ENCODE measurements around the gene ANKRD63. TPM values are rescaled to one million over a fixed set of nuclear protein-coding genes. Genes with fewer than 3 reads are reported as not detected.

ANKRD63 gene
- total RNA-seq, 1 donor from 2014 or later: not detected

DNA sequence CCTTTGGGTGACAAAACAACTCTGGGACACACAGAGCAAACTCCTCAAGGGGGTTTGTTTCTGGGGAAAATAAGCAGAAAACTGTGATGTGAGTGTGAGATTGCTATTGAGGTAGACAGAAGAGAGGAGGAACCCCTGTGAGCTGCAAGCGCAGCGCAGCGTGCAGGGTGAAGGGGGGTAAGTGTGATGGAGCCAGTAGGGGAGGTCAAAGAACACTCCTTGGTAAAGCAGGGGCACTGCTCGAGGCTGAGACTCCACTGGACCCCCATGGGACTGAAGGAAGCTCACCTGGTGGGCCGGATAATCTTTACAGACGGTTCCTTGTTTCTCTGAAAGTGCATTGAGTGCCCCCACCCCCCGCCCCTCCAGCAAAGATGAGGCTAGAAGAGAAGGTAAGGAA, 48.2 kb upstream of the ANKRD63 start:
- Histone ChIP-seq H3K4me3 (no peak overlapping the region), H3K79me2 (ENCODE audit: low read depth) (no peaks in the 10 kb centered on the region), H3K27ac (no peak overlapping the region), H3F3A (ENCODE audit: low read depth) (peaks cover 25% of the 10 kb centered on the region), H4K20me1 (ENCODE audit: low read depth) (peaks cover 26% of the 10 kb centered on the region), H3K4me1 (peaks cover 26% of the 10 kb centered on the region), H3K36me3 (no peaks in the 10 kb centered on the region), H3K27me3 (peaks cover 38% of the 10 kb centered on the region), H2AFZ (replicated peaks) (no peak overlapping the region), H3K9me3 (ENCODE audit: low read depth) (no peaks in the 10 kb centered on the region), H3K4me2 (no peak overlapping the region), H3K9ac (no peak overlapping the region)
- TF ChIP-seq EZH2 (IDR thresholded peaks at IDR 0.05) (no peak), EZH2phosphoT487 (IDR thresholded peaks at IDR 0.05) (no peak)
- TF ChIP-seq, protein P1, sequence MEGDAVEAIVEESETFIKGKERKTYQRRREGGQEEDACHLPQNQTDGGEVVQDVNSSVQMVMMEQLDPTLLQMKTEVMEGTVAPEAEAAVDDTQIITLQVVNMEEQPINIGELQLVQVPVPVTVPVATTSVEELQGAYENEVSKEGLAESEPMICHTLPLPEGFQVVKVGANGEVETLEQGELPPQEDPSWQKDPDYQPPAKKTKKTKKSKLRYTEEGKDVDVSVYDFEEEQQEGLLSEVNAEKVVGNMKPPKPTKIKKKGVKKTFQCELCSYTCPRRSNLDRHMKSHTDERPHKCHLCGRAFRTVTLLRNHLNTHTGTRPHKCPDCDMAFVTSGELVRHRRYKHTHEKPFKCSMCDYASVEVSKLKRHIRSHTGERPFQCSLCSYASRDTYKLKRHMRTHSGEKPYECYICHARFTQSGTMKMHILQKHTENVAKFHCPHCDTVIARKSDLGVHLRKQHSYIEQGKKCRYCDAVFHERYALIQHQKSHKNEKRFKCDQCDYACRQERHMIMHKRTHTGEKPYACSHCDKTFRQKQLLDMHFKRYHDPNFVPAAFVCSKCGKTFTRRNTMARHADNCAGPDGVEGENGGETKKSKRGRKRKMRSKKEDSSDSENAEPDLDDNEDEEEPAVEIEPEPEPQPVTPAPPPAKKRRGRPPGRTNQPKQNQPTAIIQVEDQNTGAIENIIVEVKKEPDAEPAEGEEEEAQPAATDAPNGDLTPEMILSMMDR (IDR thresholded peaks at IDR 0.05): no peak
- no peak overlapping the region for H3K4me3 Mint-ChIP-seq
- peaks cover 2% of the 10 kb centered on the region for H3K27me3 Mint-ChIP-seq (ENCODE audit: insufficient read depth, low read depth)
- peaks cover under 1% of the 10 kb centered on the region for H3K36me3 Mint-ChIP-seq
- H3K4me1 Mint-ChIP-seq: peaks cover 58% of the 10 kb centered on the region
- H3K27ac Mint-ChIP-seq: no peak overlapping the region
- no peak for DNase-seq (ENCODE audit: low spot score)
- no peaks in the 10 kb centered on the region for H3K9me3 Mint-ChIP-seq

GRCh38 chr15:40330368-40330836, 47.5 kb upstream of the ANKRD63 start:
- Histone ChIP-seq H3K9ac (no peak overlapping the region), H3K36me3 (no peaks in the 10 kb centered on the region), H3K4me1 (peaks cover 32% of the 10 kb centered on the region), H3K27ac (no peak overlapping the region), H3K27me3 (peaks cover 44% of the 10 kb centered on the region), H3K9me3 (ENCODE audit: low read depth) (no peaks in the 10 kb centered on the region), H3F3A (ENCODE audit: low read depth) (peaks cover 31% of the 10 kb centered on the region), H3K79me2 (ENCODE audit: low read depth) (no peaks in the 10 kb centered on the region), H3K4me2 (no peak overlapping the region), H2AFZ (replicated peaks) (no peak overlapping the region), H3K4me3 (no peak overlapping the region), H4K20me1 (ENCODE audit: low read depth) (peaks cover 33% of the 10 kb centered on the region)
- peaks cover 61% of the 10 kb centered on the region for H3K4me1 Mint-ChIP-seq
- no peak overlapping the region for H3K27ac Mint-ChIP-seq
- TF ChIP-seq, protein P1 (IDR thresholded peaks at IDR 0.05): no peak
- no peak for TF ChIP-seq EZH2phosphoT487 (IDR thresholded peaks at IDR 0.05)
- TF ChIP-seq EZH2 (IDR thresholded peaks at IDR 0.05): no peak
- H3K36me3 Mint-ChIP-seq: peaks cover 2% of the 10 kb centered on the region
- peaks cover 2% of the 10 kb centered on the region for H3K27me3 Mint-ChIP-seq (ENCODE audit: insufficient read depth, low read depth)
- no peak overlapping the region for H3K4me3 Mint-ChIP-seq
- DNase-seq (ENCODE audit: low spot score): no peak
- no peaks in the 10 kb centered on the region for H3K9me3 Mint-ChIP-seq

GRCh38 chr15:40329804-40330203, 46.9 kb upstream of the ANKRD63 start:
- no peak overlapping the region for H3K9ac ChIP-seq
- peaks cover 67% of the 10 kb centered on the region for H3K4me1 Mint-ChIP-seq

More at GRCh38 chr15:40329804-40330203, 46.9 kb upstream of the ANKRD63 start:
- Histone ChIP-seq H3K4me2 (no peak overlapping the region), H3K9me3 (ENCODE audit: low read depth) (no peaks in the 10 kb centered on the region), H3K27ac (no peak overlapping the region), H2AFZ (replicated peaks) (no peak overlapping the region), H3K36me3 (no peaks in the 10 kb centered on the region), H4K20me1 (ENCODE audit: low read depth) (peaks cover 38% of the 10 kb centered on the region), H3F3A (ENCODE audit: low read depth) (peaks cover 37% of the 10 kb centered on the region), H3K27me3 (peaks cover 47% of the 10 kb centered on the region), H3K79me2 (ENCODE audit: low read depth) (no peaks in the 10 kb centered on the region), H3K4me1 (peaks cover 38% of the 10 kb centered on the region), H3K4me3 (no peak overlapping the region)
- Mint-ChIP-seq H3K4me3 (no peak overlapping the region), H3K27ac (no peak overlapping the region), H3K9me3 (no peaks in the 10 kb centered on the region), H3K27me3 (ENCODE audit: insufficient read depth, low read depth) (peaks cover 5% of the 10 kb centered on the region), H3K36me3 (peaks cover 7% of the 10 kb centered on the region)
- TF ChIP-seq, protein P1 (IDR thresholded peaks at IDR 0.05): no peak
- TF ChIP-seq EZH2 (IDR thresholded peaks at IDR 0.05) (no peak), EZH2phosphoT487 (IDR thresholded peaks at IDR 0.05) (no peak)
- no peak for DNase-seq (ENCODE audit: low spot score)
